Measurements from ENCODE around the gene TMEM132C. TPM values are rescaled to one million over a fixed set of nuclear protein-coding genes. Genes with fewer than 3 reads are reported as not detected.

TMEM132C gene
- total RNA-seq, 1 donor from 2014 or later = not detected

DNA sequence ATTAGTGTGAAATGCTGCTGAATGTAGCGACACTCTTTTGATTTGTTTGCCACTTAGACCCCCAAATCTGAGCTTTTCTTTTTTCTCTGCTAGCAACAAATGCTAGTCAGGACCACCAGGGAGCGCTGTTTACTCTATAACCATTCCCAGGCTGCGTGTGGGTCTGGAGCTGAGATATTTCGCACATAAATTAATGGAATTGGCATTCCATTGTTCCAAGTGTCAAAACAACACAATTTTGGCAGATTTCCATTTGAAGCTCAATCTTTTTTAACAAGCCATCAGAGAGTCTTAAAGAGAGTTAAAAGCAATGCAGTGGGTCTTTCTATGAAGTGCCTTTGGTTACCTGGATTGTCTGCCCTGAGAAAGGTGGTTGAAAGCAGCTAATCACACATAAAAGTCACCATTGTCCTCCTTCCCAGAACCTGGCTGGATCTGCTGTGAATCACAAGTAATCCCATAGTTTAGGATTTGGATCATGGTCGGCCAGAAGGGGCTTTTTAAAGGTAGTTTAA is 7.4 kb upstream of the TMEM132C start:
- H3K4me1 Mint-ChIP-seq = no peaks in the 10 kb centered on the region

DNA sequence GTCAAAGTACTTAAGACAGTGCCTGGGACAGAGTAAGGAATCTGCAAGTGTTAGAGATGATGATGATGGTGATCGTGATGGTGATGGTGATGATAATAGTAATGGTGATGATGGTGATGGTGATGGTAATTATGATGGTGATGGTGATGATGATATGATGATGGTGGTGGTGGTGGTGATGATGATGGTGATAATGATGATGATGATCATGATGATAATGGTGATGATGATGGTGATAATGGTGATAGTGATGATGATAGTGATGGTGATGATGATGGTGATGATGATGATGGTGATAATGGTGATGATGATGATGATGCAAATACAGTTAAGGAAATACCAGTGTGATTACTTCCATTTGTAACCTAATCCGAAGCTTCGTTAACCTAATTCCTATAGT is 5.2 kb upstream of the TMEM132C start:
- ATAC-seq (ENCODE audit: low read depth) = no peak

More for the DNA sequence above, 7.4 kb upstream of the TMEM132C start:
- DNase-seq (no peak), ATAC-seq (ENCODE audit: low read depth) (no peak)
- intact Hi-C loops (cut with micrococcal nuclease) = loop anchor here (5.0 kb wide), 2 partner anchors 1753 to 1773 kb away; no protein-coding TSS in a partner anchor
- Mint-ChIP-seq H3K36me3 (ENCODE audit: low read depth) (no peaks in the 10 kb centered on the region), H3K9me3 (no peaks in the 10 kb centered on the region), H3K27me3 (peaks cover 5% of the 10 kb centered on the region), H3K4me3 (no peak overlapping the region), H3K27ac (no peak overlapping the region)
- POLR2A ChIA-PET = no interaction called here
- CTCF ChIA-PET = interaction anchor here (0.8 to 2.1 kb wide), 6 partner anchors 8 to 1754 kb away, joined by 3 to 20 read pairs (median 5); no protein-coding TSS in a partner anchor
- TF ChIP-seq CTCF (IDR thresholded peaks at IDR 0.05) = no peak

GRCh38 chr12:128265566-128265965 is 1.4 kb upstream of the TMEM132C start:
- no peak overlapping the region for H3K27ac Mint-ChIP-seq
- no peaks in the 10 kb centered on the region for H3K36me3 Mint-ChIP-seq (ENCODE audit: low read depth)
- H3K4me1 Mint-ChIP-seq = peaks cover 3% of the 10 kb centered on the region
- DNase-seq (no peak), ATAC-seq (ENCODE audit: low read depth) (no peak)
- ChIA-PET POLR2A (no interaction called here), CTCF (no interaction called here)
- peaks cover 31% of the 10 kb centered on the region for H3K27me3 Mint-ChIP-seq
- no peaks in the 10 kb centered on the region for H3K9me3 Mint-ChIP-seq
- TF ChIP-seq CTCF (IDR thresholded peaks at IDR 0.05) = no peak
- intact Hi-C loops (cut with micrococcal nuclease) = no loop called here
- H3K4me3 Mint-ChIP-seq = no peak overlapping the region

More for the DNA sequence above, 5.2 kb upstream of the TMEM132C start:
- H3K27me3 Mint-ChIP-seq = peaks cover 18% of the 10 kb centered on the region
- intact Hi-C loops (cut with micrococcal nuclease) = loop anchor here (5.0 kb wide), 1 partner anchor 1751 kb away; no protein-coding TSS in a partner anchor
- H3K36me3 Mint-ChIP-seq (ENCODE audit: low read depth) = no peaks in the 10 kb centered on the region
- H3K27ac Mint-ChIP-seq = no peak overlapping the region
- H3K9me3 Mint-ChIP-seq = no peaks in the 10 kb centered on the region
- no peak for TF ChIP-seq CTCF (IDR thresholded peaks at IDR 0.05)
- POLR2A ChIA-PET = no interaction called here
- no peak overlapping the region for H3K4me3 Mint-ChIP-seq
- H3K4me1 Mint-ChIP-seq = peaks cover 3% of the 10 kb centered on the region
- CTCF ChIA-PET = no interaction called here
- no peak for DNase-seq

GRCh38 chr12:128266086-128266485 is 884 bp upstream of the TMEM132C start:
- Mint-ChIP-seq H3K4me3 (no peak overlapping the region), H3K27me3 (peaks cover 33% of the 10 kb centered on the region)

More at GRCh38 chr12:128266086-128266485, 884 bp upstream of the TMEM132C start:
- Mint-ChIP-seq H3K9me3 (no peaks in the 10 kb centered on the region), H3K27ac (no peak overlapping the region), H3K36me3 (ENCODE audit: low read depth) (no peaks in the 10 kb centered on the region), H3K4me1 (peaks cover 3% of the 10 kb centered on the region)
- TF ChIP-seq CTCF (IDR thresholded peaks at IDR 0.05) = no peak
- intact Hi-C loops (cut with micrococcal nuclease) = no loop called here
- ATAC-seq (ENCODE audit: low read depth) (no peak), DNase-seq (no peak)
- POLR2A ChIA-PET = no interaction called here
- CTCF ChIA-PET = no interaction called here

Data from activated B cell treated with CpG ODN at 0.5 μM for 24 hours (primary cell).